Thoracic aorta (tissue), 2 donors: ENCODE measurements around the gene ZFP92. TPM values are rescaled to one million over a fixed set of nuclear protein-coding genes. Genes with fewer than 3 reads are reported as not detected.
"Not testable (repeated sequence)": the region's sequence is repeated elsewhere in the genome, so short reads cannot be mapped to it uniquely, and the experiment has no call there.

Experiments used
- ATAC-seq: fragments of 150-250 bp; one replicate; pipeline ENCODE4 v1.8.0; 2017; ENCODE audit warnings: low read depth; ENCODE audit not compliant: insufficient number of reproducible peaks, low FRiP score
- DNase-seq: peaks from one replicate; pipeline ENCODE4 v3.0.0-alpha.2; 2020; ENCODE audit warnings: low spot score
- H3K27ac ChIP-seq, 2 donors: fragments of 200-600 bp; sonication (generic); 1 replicate in 1 of 2; 2 replicates in 1 of 2; pipeline ENCODE4 v1.5.1; 2016; ENCODE audit warnings: mild to moderate bottlenecking in 2 of 2, moderate library complexity in 2 of 2
- H3K27me3 ChIP-seq: fragments of 200-600 bp; sonication (generic); replicated peaks from 2 replicates; pipeline ENCODE4 v1.6.0; 2016; ENCODE audit warnings: mild to moderate bottlenecking; ENCODE audit not compliant: insufficient read depth
- H3K36me3 ChIP-seq: fragments of 200-600 bp; sonication (generic); one replicate; pipeline ENCODE4 v1.5.1; 2016
- H3K4me1 ChIP-seq, 2 donors: fragments of 200-600 bp; sonication (generic); 1 replicate in 1 of 2; 2 replicates in 1 of 2; pipeline versions ENCODE4 v1.5.1 to v1.6.0; 2016; ENCODE audit warnings: low read depth in 2 of 2, mild to moderate bottlenecking in 1 of 2; ENCODE audit not compliant: control insufficient read depth in 1 of 2
- H3K4me3 ChIP-seq: fragments of 200-600 bp; sonication (generic); 2 replicates; pipeline ENCODE4 v1.5.1; 2016; ENCODE audit warnings: mild to moderate bottlenecking
- H3K9me3 ChIP-seq: fragments of 200-600 bp; sonication (generic); 2 replicates; pipeline ENCODE4 v1.5.1; 2016
- total RNA-seq, 2 donors: library from RNA; depleted of rRNA; stranded (reverse); fragments of >200 nt; gene quantifications; one replicate each; pipeline versions ENCODE4 v1.1.0 to v1.2.3, GENCODE V29; 2016
- TF ChIP-seq, protein P1 (sequence below): fragments of 200-600 bp; sonication (generic); IDR thresholded peaks from one replicate; pipeline ENCODE4 v1.5.1; 2019; ENCODE audit warnings: antibody characterized with exemption

Gene ZFP92
- total RNA-seq, 2 donors from 2014 or later = 0.95 to 1.2 TPM

DNA sequence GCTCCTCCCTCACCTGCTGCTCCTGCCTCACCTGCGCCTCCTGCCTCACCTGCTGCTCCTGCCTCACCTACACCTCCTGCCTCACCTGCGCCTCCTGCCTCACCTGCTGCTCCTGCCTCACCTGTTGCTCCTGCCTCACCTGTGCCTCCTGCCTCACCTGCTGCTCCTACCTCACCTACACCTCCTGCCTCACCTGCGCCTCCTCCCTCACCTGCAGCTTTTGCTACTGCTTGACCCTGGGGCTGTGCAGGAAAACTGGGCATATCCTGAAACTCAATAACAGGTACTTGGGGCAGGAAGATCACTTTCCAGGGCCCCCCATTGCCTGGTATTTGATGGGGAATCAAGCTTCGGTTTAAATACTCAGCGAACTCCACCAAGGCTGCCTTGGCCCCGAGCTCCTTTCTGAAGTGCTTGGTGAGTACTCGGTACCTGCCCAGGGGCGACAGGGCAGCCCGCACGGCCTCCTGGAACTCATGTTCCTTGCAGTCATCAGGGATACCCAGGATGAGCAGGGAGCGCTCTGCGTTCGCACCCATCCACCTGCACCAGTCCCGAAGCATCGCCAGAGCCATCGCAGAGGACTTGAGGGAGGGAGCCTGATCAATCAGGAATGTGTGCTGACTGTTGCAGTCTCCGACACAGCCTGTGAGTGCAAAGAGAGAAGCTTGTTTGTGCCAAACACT is 12.9 kb upstream of the ZFP92 start:
- Histone ChIP-seq H3K36me3 (no peaks in the 10 kb centered on the region), H3K27me3 (no peaks in the 10 kb centered on the region), H3K4me3 (no peak overlapping the region), H3K4me1 (no peaks in the 10 kb centered on the region), H3K9me3 (no peaks in the 10 kb centered on the region), H3K27ac (no peak overlapping the region)
- no peak for ATAC-seq
- DNase-seq = no peak
- TF ChIP-seq, protein P1, sequence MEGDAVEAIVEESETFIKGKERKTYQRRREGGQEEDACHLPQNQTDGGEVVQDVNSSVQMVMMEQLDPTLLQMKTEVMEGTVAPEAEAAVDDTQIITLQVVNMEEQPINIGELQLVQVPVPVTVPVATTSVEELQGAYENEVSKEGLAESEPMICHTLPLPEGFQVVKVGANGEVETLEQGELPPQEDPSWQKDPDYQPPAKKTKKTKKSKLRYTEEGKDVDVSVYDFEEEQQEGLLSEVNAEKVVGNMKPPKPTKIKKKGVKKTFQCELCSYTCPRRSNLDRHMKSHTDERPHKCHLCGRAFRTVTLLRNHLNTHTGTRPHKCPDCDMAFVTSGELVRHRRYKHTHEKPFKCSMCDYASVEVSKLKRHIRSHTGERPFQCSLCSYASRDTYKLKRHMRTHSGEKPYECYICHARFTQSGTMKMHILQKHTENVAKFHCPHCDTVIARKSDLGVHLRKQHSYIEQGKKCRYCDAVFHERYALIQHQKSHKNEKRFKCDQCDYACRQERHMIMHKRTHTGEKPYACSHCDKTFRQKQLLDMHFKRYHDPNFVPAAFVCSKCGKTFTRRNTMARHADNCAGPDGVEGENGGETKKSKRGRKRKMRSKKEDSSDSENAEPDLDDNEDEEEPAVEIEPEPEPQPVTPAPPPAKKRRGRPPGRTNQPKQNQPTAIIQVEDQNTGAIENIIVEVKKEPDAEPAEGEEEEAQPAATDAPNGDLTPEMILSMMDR = no peak

DNA sequence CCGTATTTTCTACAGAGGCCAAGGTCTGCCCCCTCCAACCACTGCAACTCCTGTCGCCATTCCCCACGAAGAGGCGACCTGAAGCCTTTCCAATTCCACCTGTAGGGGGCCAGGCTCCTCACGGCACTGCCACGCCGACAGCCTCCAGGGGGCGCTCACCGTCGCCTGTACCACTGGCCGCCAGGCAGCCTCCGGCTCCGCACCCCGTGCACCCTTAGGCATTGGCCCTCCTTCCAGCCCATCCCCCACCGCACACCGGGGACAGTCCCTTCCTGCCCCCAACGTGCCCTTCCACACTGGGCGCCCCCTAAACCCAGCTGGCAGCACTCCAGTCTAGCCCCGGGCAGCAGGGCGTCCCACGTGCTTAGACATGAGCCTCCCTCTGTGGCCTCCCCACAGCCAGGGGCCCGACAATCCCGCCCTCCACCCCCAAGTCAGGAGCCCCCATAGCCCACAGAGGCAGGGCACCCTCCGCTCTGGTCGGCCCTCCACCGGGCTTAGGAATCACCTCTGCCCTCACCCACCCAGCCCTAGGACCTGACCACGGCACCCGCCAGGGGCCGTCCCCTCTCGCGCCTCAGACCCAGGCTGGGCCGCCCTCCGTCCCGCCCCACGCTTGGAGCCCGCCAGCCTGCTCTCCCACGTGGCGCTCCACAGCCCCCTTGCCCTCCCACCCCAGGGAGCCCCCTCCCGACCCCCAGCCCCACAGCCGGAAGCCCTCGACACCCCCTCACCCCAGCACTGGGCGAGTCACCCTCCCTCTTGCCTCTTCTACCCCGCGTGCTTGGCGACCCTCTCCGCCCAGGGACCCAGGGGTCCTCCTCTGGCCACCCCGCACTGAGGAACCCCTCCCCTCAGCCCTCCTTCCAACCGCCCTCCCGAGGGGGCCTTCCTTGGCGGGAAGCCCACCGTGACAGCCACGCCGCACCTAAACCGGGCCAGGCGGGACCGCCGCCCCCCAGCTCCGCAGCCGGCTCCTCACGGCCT is 10.8 kb upstream of the ZFP92 start:
- no peak for ATAC-seq
- H3K36me3 ChIP-seq = no peaks in the 10 kb centered on the region
- TF ChIP-seq, protein P1 = peak; percentile 26

DNA sequence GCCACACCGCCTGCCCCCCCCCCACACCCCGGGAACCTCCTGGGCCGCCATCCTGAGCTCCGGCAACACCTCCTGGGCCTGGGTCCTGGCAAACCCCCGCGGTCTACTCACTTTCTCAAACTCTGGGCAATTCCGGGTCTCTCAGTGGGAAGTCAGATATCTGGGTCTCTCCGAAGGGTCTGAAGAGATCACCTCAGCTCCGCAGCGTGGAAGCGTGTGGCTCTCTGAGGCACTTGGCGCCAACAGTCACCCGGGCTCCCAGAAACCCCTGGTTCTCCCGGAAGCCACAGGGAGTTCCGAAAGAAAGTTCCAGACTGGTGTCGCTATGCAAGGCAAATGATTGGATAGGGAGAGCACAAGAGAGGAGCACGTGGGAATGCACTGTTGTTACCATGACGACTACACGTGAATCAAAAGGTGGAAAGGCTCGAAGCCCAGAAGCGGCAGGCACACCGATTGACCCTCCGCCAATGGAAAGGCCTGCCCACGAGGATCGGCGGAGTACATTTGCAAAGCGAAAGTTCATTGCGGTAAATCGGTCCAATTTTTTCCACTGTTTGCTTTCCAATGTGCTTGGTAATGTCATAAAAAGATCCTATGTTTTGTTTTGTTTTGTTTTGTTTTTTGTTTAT is 10.0 kb upstream of the ZFP92 start, which contains the start of gene PNMA6E:
PNMA6E (minus strand) TSS at position 218 of the 632 bp plus-strand sequence. CDS start 2,501 bp downstream, outside the sequence.
- TF ChIP-seq, protein P1 = no peak
- no peak for ATAC-seq
- DNase-seq = no peak

More for the DNA sequence above, 10.8 kb upstream of the ZFP92 start:
- no peak for DNase-seq
- Histone ChIP-seq H3K27me3 (no peaks in the 10 kb centered on the region), H3K27ac (no peak overlapping the region), H3K4me1 (no peaks in the 10 kb centered on the region), H3K4me3 (no peak overlapping the region), H3K9me3 (no peaks in the 10 kb centered on the region)

DNA sequence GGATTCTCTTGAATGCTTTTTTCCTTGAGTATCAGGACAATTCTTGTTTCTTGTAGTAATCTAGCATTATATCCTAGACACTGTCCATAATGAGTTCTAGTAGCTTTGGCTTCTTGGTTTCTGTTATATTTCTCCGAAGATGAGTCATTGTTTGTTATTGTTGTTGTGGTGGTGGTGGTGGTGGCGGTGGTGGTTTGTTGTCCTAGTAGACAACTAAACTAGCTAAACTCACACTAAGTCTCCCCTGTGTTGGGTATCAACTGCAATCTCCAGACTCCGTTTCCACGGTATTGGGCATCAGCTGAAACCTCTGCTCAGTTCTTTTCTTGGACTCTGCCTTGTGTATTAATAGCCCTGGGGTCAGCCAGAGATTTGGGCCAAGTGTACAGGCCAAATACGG is 6.9 kb upstream of the ZFP92 start:
- H3K27me3 ChIP-seq, H3K4me1 ChIP-seq, H3K27ac ChIP-seq, DNase-seq, H3K4me3 ChIP-seq, H3K36me3 ChIP-seq, H3K9me3 ChIP-seq, ATAC-seq: not testable (repeated sequence)

More for the DNA sequence above, 10.0 kb upstream of the ZFP92 start, which contains the start of gene PNMA6E:
- no peaks in the 10 kb centered on the region for H3K27me3 ChIP-seq
- H3K36me3 ChIP-seq = no peaks in the 10 kb centered on the region
- H3K9me3 ChIP-seq = no peaks in the 10 kb centered on the region
- H3K4me1 ChIP-seq = no peaks in the 10 kb centered on the region
- H3K27ac ChIP-seq = no peak within 1 kb of the TSS
- no peak within 1 kb of the TSS for H3K4me3 ChIP-seq

DNA sequence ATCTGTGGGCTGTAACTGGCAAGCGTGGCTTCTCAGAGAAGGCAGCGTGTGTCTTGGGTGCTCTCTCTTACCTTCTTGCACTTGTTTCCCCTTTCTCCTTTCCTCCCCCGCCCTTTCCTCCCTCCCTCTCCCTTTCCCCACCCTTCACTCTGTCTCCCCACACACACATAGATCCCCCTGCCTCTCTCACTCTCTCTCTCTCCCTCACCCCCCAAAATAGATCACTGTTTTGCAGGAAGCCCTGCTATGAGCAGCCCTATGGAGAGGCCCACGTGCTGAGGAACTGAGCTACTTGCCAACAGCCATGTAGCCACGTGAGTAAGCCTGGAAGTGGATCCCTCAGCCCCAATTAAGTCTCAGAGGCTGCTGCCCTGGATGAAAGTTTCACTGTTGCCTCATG is 5.8 kb upstream of the ZFP92 start:
- DNase-seq = no peak

More for the DNA sequence above, 5.8 kb upstream of the ZFP92 start:
- no peak overlapping the region for H3K27ac ChIP-seq
- TF ChIP-seq, protein P1 = no peak
- no peak overlapping the region for H3K4me3 ChIP-seq
- no peaks in the 10 kb centered on the region for H3K36me3 ChIP-seq
- no peaks in the 10 kb centered on the region for H3K4me1 ChIP-seq
- H3K27me3 ChIP-seq = no peaks in the 10 kb centered on the region
- ATAC-seq = no peak
- H3K9me3 ChIP-seq = no peaks in the 10 kb centered on the region
